Osteocyte (in vitro differentiated cells): ENCODE results near the gene SPRED3. TPM values are rescaled to one million over a fixed set of nuclear protein-coding genes. Genes with fewer than 3 reads are reported as not detected.
"Not testable (repeated sequence)": the region's sequence is repeated elsewhere in the genome, so short reads cannot be mapped to it uniquely, and the experiment has no call there.

Source experiments
- DNase-seq: peaks from one replicate; pipeline ENCODE4 v3.0.0; 2021; ENCODE audit warnings: mixed read lengths; ENCODE audit not compliant: unreplicated experiment; ENCODE audit errors: extremely low spot score
- H3K27ac Mint-ChIP-seq: one replicate; pipeline ENCODE4 v1.8.0; 2021; ENCODE audit warnings: mild to moderate bottlenecking, mixed read lengths; ENCODE audit not compliant: unreplicated experiment
- H3K27me3 Mint-ChIP-seq: one replicate; pipeline ENCODE4 v1.8.0; 2021; ENCODE audit warnings: mixed read lengths; ENCODE audit not compliant: unreplicated experiment
- H3K36me3 Mint-ChIP-seq: one replicate; pipeline ENCODE4 v1.8.0; 2021; ENCODE audit warnings: mixed read lengths; ENCODE audit not compliant: unreplicated experiment
- H3K4me1 Mint-ChIP-seq: one replicate; pipeline ENCODE4 v1.8.0; 2021; ENCODE audit warnings: mixed read lengths; ENCODE audit not compliant: unreplicated experiment
- H3K4me3 Mint-ChIP-seq: one replicate; pipeline ENCODE4 v1.8.0; 2021; ENCODE audit warnings: mild to moderate bottlenecking, moderate library complexity, mixed read lengths; ENCODE audit not compliant: unreplicated experiment
- H3K9me3 Mint-ChIP-seq: one replicate; pipeline ENCODE4 v1.8.0; 2021; ENCODE audit warnings: mixed read lengths; ENCODE audit not compliant: unreplicated experiment
- total RNA-seq: library from RNA; stranded (reverse); gene quantifications from 2 replicates; pipeline ENCODE4 v1.2.1, GENCODE V29; 2021
- TF ChIP-seq, protein P1 (sequence below): fragments of 200-600 bp; sonication (generic); IDR thresholded peaks from 2 replicates; pipeline ENCODE4 v1.5.0; 2021; ENCODE audit warnings: antibody characterized with exemption, mild to moderate bottlenecking, moderate library complexity

Gene SPRED3
- total RNA-seq, 1 donor from 2014 or later = 5.9 TPM

- Mint-ChIP-seq H3K27me3 (no peaks in the 10 kb centered on the region), H3K4me3 (no peak overlapping the region), H3K4me1 (no peaks in the 10 kb centered on the region), H3K36me3 (peaks cover 6% of the 10 kb centered on the region), H3K9me3 (no peaks in the 10 kb centered on the region), H3K27ac (no peak overlapping the region)
- TF ChIP-seq, protein P1, sequence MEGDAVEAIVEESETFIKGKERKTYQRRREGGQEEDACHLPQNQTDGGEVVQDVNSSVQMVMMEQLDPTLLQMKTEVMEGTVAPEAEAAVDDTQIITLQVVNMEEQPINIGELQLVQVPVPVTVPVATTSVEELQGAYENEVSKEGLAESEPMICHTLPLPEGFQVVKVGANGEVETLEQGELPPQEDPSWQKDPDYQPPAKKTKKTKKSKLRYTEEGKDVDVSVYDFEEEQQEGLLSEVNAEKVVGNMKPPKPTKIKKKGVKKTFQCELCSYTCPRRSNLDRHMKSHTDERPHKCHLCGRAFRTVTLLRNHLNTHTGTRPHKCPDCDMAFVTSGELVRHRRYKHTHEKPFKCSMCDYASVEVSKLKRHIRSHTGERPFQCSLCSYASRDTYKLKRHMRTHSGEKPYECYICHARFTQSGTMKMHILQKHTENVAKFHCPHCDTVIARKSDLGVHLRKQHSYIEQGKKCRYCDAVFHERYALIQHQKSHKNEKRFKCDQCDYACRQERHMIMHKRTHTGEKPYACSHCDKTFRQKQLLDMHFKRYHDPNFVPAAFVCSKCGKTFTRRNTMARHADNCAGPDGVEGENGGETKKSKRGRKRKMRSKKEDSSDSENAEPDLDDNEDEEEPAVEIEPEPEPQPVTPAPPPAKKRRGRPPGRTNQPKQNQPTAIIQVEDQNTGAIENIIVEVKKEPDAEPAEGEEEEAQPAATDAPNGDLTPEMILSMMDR = no peak
- DNase-seq = no peak
These were observed 22.7 kb downstream of the SPRED3 start for GRCh38 chr19:38411041-38411712.

DNA sequence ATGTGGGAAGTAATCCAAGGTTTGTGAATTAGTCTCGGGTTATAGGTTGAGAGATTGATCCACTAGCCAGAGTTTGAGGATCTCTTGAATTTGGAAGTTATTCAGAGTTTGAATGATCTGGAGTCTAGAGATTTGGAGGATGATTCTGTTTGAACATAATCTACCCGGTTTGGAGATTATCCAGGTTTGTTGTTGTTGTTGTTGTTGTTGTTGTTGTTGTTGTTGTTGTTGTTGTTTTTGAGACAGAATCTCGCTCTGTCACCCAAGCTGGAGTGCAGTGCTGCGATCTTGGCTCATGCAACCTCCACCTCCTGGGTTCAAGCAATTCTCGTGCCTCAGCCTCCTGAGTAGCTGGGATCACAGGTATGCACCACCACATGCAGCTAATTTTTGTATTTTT lies 23.4 kb downstream of the SPRED3 start:
- not testable (repeated sequence) for H3K27me3 Mint-ChIP-seq, DNase-seq, H3K4me1 Mint-ChIP-seq, H3K36me3 Mint-ChIP-seq, H3K4me3 Mint-ChIP-seq, H3K27ac Mint-ChIP-seq, H3K9me3 Mint-ChIP-seq

GRCh38 chr19:38412491-38412890 lies 24.0 kb downstream of the SPRED3 start:
- Mint-ChIP-seq H3K27ac (no peak overlapping the region), H3K27me3 (peaks cover 11% of the 10 kb centered on the region), H3K9me3 (no peaks in the 10 kb centered on the region), H3K36me3 (peaks cover 4% of the 10 kb centered on the region), H3K4me1 (peaks cover 3% of the 10 kb centered on the region), H3K4me3 (no peak overlapping the region)
- TF ChIP-seq, protein P1 = no peak
- DNase-seq = no peak

DNA sequence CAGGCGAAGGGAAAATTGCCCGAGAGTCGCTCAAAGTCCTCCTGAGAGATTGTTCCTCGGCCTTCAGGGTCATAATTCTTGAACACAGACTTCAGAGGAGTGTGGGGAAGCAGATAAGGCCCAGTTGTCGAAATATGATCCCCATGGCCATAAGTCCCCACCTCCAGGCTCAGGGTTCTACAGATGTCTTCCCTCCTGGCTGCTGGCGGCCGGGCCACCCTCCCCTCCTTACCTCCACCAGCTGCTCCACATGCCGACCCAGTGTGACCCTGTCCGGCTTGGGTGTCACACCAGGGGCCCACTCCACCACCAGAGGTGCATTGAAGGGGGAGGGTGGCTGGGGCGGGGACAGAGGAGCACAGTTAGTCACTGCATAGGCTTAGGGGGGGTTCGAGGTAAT lies 24.5 kb downstream of the SPRED3 start:
- DNase-seq = no peak
- H3K9me3 Mint-ChIP-seq = no peaks in the 10 kb centered on the region
- peaks cover 8% of the 10 kb centered on the region for H3K4me1 Mint-ChIP-seq
- no peak overlapping the region for H3K4me3 Mint-ChIP-seq
- peaks cover 16% of the 10 kb centered on the region for H3K27me3 Mint-ChIP-seq
- H3K36me3 Mint-ChIP-seq = peaks cover 2% of the 10 kb centered on the region
- no peak overlapping the region for H3K27ac Mint-ChIP-seq
- TF ChIP-seq, protein P1 = no peak

- TF ChIP-seq, protein P1 = no peak
- peaks cover 18% of the 10 kb centered on the region for H3K27me3 Mint-ChIP-seq
These were observed 24.9 kb downstream of the SPRED3 start for GRCh38 chr19:38413416-38413815.

More at GRCh38 chr19:38413416-38413815, 24.9 kb downstream of the SPRED3 start:
- H3K4me3 Mint-ChIP-seq = no peak overlapping the region
- no peaks in the 10 kb centered on the region for H3K9me3 Mint-ChIP-seq
- peaks cover 10% of the 10 kb centered on the region for H3K4me1 Mint-ChIP-seq
- H3K27ac Mint-ChIP-seq = no peak overlapping the region
- DNase-seq = no peak
- H3K36me3 Mint-ChIP-seq = peaks cover 2% of the 10 kb centered on the region
